Measurements from ENCODE around the gene HMCN1. TPM values are rescaled to one million over a fixed set of nuclear protein-coding genes. Genes with fewer than 3 reads are reported as not detected.
"Not testable (repeated sequence)": the region's sequence is repeated elsewhere in the genome, so short reads cannot be mapped to it uniquely, and the experiment has no call there.

The HMCN1 gene
- total RNA-seq, 1 experiment from 2014 or later, result under 0.01 TPM

DNA sequence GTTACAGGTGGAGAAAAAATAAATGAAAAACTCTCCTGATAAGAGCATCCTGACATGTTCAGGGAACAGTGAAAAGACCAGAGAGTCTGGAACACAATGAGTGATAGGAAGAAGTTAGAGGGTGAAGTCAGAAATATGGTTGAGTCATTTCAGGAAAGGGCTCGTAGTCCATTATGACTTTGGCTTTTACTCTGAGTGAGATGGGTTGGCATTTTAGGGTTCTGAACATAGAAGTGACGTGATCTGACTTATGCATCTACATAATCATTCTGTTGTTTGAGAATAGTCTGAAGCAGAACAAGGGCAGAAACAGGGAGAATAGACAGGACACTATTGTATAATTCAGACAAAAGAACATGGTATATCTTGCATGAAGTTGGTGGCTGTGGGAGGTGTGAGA, 5.8 kb downstream of the HMCN1 start:
- DNase-seq (ENCODE audit: low read depth), result no peak

DNA sequence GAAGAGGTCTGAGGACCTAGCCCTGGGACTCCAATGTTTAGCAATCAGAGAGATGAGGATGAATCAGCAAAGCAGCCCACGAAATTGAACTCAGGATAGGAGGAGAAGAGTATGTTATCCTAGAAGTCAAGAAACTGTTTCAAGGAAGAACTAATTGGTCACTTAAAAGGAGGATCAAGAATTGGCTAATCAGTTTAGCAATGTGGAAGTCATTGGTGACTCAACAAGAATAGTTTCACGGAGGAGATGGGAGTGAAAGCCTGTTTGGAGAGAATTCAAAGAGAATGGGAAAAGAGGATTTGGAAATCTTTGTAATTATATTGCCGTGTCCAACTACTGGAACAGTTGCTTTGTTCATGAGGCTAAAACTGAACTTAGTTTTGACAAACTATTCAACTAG, 7.4 kb downstream of the HMCN1 start:
- no peak for DNase-seq (ENCODE audit: low read depth)

DNA sequence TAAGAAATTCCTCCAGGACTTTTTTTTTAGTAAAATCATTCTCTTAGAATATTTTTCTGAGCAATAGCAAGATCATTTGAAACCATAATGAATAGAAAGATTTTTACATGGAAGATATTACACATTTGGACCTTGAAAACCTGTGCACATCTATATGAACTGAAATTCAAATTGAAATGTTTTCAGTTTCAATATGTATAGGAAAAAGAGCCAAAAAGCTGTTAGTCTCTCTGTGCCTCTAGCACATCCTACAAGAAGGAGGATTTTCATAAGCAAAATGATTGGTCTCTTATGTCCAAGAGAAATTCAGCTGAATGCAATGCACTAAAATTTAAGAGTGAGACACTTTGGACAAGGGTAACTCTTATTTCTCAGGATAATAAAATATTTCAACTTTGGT, 8.2 kb downstream of the HMCN1 start:
- DNase-seq (ENCODE audit: low read depth), result no peak

DNA sequence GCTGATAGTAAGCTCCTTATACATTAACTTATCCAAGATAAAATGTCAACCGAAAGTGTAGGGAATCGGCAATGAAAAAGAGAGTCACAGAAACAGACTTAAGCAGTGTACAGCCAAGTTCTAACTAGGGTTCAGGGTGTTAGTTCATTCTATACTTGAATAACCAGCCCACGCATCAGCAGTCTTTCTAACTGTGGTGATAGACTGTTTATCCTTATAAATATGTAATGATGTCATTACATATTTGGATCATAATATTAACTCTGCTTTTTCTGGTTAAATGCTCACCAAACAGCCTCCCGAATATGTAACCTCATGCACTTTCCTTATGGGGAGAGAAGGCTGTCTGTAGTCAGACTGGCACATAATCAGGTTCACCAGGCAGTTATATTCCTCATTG, 11.0 kb downstream of the HMCN1 start:
- no peak for DNase-seq (ENCODE audit: low read depth)

DNA sequence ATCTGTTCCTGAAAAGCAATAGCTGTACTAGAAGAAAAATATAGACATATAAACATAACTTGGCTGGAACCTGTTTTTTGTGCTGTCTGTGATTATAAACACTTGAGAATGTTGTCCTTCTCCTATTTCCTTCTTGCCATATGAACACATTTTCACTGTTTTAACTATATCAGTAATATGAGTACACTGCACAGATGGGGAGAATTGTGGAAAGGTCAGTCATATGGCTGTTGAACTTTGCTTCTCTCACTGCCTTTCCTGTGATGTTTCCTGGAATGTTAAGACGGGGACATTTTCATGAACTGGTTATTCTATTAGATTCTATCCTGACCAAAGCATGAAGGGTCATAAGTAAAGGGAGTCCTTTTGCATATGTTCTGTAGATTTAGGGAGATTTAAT, 24.9 kb downstream of the HMCN1 start:
- DNase-seq (ENCODE audit: low read depth), result no peak

DNA sequence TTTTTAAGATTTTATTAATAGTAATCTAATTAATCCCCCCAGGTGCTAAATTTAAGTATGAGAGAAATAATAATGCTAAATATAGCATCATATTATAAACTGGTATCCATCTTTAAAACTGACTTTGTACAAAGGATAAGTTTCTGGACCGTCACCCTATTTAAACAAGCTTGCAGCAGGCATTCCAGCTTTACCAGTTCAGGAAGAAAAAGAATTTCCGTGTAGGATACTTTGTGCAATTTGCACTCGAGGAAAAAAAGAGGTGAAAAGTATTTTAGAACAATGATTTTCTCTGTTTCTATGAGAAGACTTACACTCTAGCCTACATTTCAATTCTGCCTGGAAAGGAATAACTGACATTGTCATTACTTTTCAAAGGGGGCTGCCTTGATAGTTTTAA, 27.6 kb downstream of the HMCN1 start:
- DNase-seq (ENCODE audit: low read depth), result no peak

DNA sequence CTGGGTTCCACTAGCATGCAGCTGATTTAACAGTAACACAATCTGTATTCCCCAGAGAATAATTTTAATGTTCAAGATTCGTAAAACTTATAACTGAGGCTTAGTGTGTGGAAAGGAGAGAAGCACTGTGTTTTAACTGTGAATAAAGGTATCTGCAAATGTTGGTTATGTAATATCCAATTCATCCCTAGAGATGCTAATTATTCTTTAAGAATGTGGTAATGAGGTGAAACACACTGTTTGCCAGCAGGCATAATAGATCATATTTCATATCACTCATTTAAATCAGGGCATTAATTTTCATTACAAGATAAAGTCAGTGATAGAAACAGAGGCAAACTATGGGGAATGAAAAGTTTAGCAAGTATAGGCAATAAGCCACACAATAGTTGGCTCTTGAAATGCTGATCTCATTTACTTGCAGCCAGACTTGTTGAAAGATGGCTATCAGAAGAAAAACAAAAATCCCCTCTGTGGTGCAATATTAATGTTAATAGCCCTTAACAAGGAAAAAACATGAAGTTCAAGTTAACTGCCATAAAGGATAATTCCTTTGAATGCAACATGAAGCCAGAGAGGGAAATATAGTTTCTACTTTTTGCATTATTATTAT, 33.4 kb downstream of the HMCN1 start:
- DNase-seq (ENCODE audit: low read depth), result no peak

DNA sequence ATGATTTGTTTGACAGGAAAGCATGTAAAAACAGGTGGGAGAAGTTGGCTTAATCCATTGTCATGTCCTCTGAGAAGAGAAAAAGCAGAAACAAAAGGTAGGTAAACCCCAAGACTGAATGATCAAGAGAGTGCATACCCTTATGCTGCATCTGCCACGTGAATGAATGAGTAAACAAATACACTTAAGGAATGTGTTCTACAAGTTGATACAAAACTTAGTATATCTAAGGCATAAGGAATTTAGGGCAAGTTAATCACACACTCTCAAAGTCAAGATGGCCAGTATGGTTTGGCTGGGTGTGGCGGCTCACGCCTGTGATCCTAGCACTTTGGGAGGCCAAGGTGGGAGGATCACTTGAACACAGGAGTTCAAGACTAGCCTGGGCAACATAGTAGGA, 34.2 kb downstream of the HMCN1 start:
- no peak for DNase-seq (ENCODE audit: low read depth)

DNA sequence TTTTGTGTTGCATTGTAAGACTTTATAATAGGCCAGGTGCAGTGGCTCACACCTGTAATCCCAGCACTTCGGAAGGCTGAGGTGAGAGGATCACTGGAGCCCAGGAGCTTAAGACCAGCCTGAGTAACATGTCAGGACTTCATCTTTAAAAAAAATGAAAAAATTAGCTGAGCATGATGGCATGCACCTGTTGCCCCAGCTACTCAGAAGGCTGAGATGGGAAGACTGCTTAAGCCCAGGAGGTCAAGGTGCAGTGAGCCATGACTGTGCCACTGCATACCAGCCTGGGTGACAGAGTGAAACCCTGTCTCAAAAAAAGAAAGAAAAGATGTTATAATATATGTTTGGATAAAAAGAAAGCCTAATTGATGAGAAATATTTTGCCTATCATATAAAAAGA, 34.9 kb downstream of the HMCN1 start:
- no peak for DNase-seq (ENCODE audit: low read depth)

DNA sequence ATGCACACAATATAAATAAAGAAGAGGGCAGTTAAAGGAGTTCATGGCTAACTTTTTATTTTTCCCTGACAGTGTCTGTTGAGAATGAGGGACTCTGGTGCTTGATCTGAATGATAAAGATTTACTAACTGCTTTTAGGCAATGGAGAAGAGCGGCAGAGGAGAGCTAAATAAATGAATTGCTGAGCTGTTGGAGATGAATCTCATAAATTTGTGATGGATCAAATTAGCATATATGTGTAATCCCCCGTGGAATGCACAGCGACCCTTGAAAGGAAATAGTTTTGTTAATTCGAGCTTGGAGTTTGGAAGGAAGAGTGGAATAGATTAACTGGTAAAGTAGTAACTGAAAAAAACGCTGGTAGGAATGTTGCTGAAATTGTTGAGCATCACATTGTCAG, 40.2 kb downstream of the HMCN1 start:
- no peak for DNase-seq (ENCODE audit: low read depth)

DNA sequence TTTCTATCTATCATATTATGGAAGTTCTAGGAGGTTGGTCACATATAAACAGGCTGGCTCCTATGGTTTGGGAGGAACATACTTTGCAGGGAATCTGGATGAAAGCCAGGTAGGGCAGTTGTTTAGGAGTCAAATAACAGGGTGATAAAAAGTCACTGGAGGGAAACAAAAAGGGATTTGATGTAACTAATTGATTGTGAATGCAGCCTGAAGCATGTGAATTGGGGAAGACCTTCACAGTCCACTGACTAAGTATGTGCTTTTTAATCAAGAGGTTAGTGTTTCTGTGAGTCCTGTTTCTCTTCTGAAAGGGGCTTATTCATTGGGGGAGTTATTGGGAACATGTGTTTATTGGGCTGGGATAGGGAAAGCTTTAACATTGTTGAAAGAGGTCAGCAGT, 41.3 kb downstream of the HMCN1 start:
- peak; percentile 2 for DNase-seq (ENCODE audit: low read depth)

DNA sequence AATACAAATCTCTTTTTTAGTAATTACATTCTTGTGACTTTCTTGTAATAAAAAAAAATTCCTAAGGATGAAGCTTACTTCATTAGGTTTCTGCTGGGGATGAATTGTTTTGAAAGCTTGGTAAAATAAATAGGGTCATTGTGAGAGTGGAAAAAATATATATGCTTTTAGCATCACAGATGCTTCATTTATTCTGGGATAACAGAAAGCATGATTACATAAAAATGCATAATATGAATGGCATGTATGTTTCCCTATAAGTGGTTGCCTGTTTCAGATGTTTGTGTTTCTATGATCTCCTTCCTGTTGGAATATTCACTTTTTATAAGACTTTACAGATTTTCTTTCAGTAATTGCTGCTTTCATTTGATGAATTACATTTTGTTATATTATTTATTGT, 42.3 kb downstream of the HMCN1 start:
- DNase-seq (ENCODE audit: low read depth), result no peak

DNA sequence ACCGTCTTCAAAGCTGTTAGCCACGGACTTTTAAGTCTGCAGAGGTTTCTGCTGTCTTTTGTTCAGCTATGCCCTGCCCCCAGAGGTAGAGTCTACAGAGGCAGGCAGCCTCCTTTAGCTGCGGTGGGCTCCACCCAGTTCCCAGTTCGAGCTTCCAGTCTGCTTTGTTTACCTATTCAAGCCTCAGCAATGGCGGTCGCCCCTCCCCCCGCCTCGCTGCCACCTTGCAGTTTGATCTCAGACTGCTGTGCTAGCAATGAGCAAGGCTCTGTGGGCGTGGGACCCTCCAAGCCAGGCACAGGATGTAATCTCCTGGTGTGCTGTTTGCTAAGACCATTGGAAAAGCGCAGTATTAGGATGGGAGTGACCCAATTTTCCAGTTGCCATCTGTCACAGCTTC, 49.7 kb downstream of the HMCN1 start:
- DNase-seq (ENCODE audit: low read depth), result not testable (repeated sequence)

DNA sequence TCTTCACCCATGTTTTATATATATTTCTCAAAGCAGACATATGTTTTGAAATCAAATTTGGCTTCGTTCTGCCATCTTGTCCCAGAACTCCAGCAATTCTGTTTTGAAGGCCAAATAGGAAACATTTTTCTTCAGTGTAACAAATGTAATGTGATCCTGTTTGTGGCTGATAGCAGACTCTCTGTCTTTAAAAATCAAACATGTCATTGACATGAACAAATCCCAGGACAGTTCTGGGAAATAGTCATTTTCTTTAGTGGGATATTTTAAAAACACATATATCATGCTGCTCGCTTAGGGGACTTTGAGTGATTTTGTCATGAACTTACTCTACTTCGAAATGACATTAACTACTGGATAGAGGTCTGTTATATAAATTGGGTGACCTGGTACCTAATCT, 51.4 kb downstream of the HMCN1 start:
- DNase-seq (ENCODE audit: low read depth), result no peak

DNA sequence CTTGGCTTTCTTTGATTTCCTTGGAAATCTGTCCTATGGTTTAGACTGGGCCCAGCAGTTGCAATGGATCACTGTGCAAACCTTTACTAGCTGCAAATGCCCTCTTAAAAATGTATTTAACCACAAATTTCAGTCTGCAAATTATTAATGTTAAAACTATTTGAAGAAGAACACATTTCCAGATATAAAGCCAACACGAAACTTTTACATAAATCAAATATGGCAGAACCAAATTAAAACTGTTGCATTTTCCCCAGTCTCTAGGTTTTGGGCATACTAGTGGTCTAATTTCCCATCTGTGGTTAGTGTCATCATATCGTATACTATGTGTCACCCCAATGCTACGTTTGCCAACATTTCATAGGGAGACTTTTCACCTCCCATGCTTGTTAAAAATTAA, 52.3 kb downstream of the HMCN1 start:
- DNase-seq (ENCODE audit: low read depth), result peak; percentile 5

DNA sequence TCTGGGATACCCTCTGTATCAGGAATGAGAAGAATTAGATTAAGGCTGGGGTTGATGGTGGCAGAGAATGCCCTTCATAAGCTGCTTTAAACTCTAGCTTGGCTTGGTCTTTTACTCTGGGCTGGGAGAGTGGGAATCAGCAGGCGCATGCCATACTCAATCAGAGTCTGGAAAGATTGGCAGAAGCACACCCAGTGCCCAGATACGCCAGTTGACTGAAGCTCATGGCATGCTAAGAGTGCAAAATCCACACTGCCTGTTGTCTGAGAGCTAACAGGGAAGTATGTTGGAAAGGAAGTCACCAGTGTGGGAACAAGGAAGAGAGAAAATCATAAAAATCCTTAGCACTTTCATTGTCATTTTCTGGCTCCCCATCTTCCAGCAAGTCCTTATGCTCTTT, 53.0 kb downstream of the HMCN1 start:
- no peak for DNase-seq (ENCODE audit: low read depth)

DNA sequence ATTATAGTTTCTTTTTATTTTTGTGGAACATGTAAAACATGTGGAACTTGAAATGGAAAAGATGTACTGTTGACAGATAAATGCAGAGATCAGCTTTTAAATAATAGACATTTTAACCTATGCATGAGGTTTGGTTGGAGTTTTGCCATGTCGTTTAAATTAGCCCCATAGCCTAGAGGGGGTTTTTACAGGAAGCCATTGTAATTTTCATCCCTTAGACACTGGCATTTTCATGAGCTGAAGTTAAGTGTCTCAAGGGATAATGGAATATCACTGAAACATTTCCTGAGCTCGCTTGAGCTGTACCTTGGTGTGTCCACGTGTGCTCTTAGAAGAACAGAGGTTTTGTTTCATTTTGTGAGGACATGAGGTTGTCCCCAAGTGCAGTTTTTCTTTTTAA, 54.2 kb downstream of the HMCN1 start:
- no peak for DNase-seq (ENCODE audit: low read depth)

DNA sequence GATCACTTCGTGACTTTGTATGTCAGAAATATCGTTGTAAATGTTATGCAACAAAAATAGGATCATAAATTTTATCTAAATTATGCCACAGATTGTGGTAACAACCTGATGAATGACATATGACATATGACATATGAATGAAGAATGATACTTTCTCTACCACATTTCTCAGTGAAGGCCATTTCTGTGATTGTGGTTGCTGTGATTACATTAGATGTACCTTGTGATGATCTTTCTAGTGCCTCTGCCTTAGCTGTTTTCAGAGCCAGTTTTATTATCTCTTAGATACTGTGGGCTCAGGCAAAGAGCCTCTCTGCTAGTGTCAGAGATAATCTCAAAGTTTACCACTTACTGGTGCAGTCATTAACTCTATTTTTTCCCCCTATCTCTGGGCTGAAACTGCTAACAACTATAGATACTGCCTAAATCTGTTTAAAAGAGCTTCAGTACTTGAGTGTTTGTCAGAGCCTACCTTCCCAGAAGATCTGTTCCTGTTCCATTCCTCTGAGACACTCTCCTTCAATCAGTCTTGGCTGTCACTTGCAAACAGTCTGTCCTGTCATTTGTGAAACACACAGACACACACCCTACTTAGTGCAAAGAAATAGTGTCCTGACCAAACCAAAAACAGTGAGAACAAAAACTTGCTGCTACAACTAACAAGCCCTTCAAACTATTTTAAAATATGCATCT, 55.5 kb downstream of the HMCN1 start:
- DNase-seq (ENCODE audit: low read depth), result no peak

DNA sequence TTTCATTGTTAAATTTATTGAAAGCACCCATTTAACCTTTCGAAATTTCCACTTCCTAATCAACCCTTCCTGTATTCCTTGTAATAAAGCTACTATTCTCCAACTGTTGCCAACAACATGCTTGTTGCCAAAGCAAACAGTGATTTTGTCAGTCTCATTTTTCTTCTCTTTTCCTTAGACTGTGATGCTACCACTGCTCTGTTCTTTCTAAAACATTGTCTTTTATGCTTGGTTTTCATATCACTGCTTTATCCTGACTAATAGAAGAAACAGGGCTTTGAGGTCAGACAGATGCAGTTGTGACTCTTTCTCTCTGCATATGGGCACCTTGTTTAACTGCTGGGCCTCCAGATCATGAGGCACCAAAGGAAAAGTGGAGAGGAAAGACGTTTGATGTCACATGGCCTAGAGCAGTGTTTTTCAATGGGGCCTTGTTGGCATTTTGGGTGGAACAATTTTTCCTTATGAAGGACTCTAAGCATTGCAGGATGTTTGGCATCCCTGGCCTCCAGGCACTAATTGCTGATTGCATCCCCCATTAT, 56.1 kb downstream of the HMCN1 start:
- no peak for DNase-seq (ENCODE audit: low read depth)

DNA sequence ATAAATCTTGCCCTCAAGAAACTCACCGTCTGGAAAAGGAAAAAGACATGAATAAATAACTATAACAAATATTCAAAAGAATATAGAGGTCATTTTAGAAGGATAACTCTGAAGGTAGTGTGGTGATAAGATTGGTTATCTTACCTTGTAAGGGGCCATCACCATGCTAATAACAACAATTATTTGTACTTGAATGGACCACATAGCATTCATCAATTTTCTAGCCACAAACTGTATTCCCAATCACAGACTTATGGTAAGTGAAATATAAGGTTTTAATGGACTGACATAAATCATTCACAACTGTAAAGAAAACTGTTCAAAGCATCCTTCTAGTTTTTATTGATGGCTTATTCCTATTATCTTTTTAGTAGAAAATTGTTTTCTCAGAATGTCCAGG, 57.8 kb downstream of the HMCN1 start:
- DNase-seq (ENCODE audit: low read depth), result no peak

DNA sequence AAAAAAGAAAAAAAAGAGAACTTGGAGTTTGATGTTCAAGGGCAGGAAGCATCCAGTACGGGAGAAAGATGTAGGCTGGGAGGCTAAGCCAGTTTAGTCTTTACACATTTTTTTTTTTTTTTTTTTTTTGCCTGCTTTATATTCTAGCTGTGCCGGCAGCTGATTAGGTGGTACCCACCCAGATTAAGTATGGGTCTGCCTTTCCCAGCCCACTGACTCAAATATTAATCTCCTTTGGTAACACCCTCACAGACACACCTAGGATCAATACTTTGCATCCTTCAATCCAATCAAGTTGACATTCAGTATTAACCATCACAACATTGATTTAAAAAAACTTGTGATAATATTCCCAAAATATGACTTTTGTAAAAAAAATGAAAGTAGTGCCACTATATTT, 60.3 kb downstream of the HMCN1 start:
- not testable (repeated sequence) for DNase-seq (ENCODE audit: low read depth)

DNA sequence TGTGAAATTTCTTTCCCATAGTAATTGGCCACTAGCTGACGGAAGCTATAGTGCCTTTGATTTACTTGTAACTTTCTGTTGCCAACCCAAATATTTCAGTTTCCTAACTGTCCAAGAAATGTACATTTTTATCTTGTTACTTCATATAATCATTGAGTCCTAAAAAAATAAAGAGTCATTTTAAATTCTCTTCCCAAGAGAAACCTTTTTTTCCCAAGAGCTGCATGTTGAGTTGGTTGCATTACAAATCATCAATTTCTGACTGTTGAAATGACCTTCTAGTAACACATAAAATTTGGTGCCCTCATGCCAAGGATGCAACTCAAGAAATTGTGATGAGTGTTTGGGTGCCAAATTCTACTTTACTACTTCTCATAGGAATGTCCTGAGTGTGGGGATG, 61.0 kb downstream of the HMCN1 start:
- no peak for DNase-seq (ENCODE audit: low read depth)

DNA sequence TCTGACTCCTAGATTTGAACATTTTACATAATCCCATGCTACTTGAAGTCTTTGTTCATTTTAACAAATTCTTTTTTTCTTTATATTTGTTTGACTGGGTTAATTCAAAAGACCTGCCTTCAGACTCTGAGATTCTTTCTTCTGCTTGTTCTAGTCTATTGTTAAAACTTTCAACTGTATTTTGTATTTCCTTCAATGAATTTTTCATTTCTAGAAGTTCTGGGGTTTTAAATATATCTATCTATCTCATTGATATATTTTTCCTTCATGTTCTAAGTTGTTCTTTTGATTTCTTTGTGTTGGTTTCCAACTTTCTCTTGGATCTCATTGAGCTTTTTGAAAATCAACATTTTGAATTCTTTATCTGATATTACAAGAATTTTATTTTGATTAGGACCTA, 64.3 kb downstream of the HMCN1 start:
- no peak for DNase-seq (ENCODE audit: low read depth)

DNA sequence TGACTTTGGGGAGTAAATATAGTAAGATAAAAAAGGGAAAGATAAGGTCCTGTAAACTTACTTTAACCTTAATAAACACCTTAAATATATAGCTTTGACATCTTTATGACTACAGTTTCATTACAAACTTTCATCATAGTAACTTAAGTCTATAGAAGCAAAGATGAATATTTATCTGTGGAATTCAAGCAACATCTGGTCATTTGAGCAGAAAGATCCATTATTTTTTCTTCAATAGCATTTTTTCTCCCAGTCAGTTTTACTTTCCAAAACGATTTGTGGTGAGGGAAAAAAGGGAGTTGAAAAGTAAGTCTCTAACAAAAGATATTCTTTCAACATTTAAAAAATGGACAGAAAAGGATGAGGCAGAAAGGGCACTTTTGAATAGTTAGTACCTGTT, 69.0 kb downstream of the HMCN1 start:
- no peak for DNase-seq (ENCODE audit: low read depth)

Data from LHCN-M2 (cell line).